GM19468 (cell line): Measurements from ENCODE around the gene ABLIM1.

Source experiments
- ATAC-seq: cut with Tn5 transposase; IDR thresholded peaks from one replicate; pipeline ENCODE4 v1.9.1; 2021; ENCODE audit warnings: mild to moderate bottlenecking, moderate library complexity, moderate number of reproducible peaks; ENCODE audit not compliant: unreplicated experiment; ENCODE audit errors: extremely low read depth

ABLIM1 gene

GRCh38 chr10:114401195-114401791, 256.8 kb downstream of the ABLIM1 start:
- no peak for ATAC-seq

GRCh38 chr10:114400091-114400490, 258.0 kb downstream of the ABLIM1 start:
- ATAC-seq = no peak

- ATAC-seq = no peak
Measured at GRCh38 chr10:114399576-114399975, 258.5 kb downstream of the ABLIM1 start.

- ATAC-seq = no peak
Measured at GRCh38 chr10:114398587-114399331, 259.3 kb downstream of the ABLIM1 start.

GRCh38 chr10:114397651-114398145, 260.4 kb downstream of the ABLIM1 start:
- ATAC-seq = no peak

- ATAC-seq = no peak
Measured at GRCh38 chr10:114396464-114396863, 261.6 kb downstream of the ABLIM1 start.

GRCh38 chr10:114395366-114396022, 262.6 kb downstream of the ABLIM1 start:
- no peak for ATAC-seq

GRCh38 chr10:114394531-114394930, 263.5 kb downstream of the ABLIM1 start:
- no peak for ATAC-seq

GRCh38 chr10:114393886-114394285, 264.2 kb downstream of the ABLIM1 start:
- ATAC-seq = no peak

GRCh38 chr10:114393482-114393881, 264.6 kb downstream of the ABLIM1 start:
- no peak for ATAC-seq

GRCh38 chr10:114392112-114392835, 265.8 kb downstream of the ABLIM1 start:
- no peak for ATAC-seq

GRCh38 chr10:114391599-114391998, 266.5 kb downstream of the ABLIM1 start:
- ATAC-seq = no peak

GRCh38 chr10:114389426-114389825, 268.6 kb downstream of the ABLIM1 start:
- no peak for ATAC-seq

GRCh38 chr10:114388275-114388674, 269.8 kb downstream of the ABLIM1 start:
- no peak for ATAC-seq

GRCh38 chr10:114387784-114388183, 270.3 kb downstream of the ABLIM1 start:
- ATAC-seq = no peak

- ATAC-seq = no peak
Measured at GRCh38 chr10:114386452-114386851, 271.6 kb downstream of the ABLIM1 start.

GRCh38 chr10:114385557-114385956, 272.5 kb downstream of the ABLIM1 start:
- ATAC-seq = no peak

- no peak for ATAC-seq
Measured at GRCh38 chr10:114384601-114385000, 273.5 kb downstream of the ABLIM1 start.

- no peak for ATAC-seq
Measured at GRCh38 chr10:114384181-114384580, 273.9 kb downstream of the ABLIM1 start.
